ENCODE data around the gene TRAM2.

GRCh38 chr6:52580905-52581304, 4.0 kb upstream of the TRAM2 start:
- TF ChIP-seq GATA2 (IDR thresholded peaks at IDR 0.05; ENCODE audit: low read depth, low read length) (no peak), GATA3 (IDR thresholded peaks at IDR 0.05; ENCODE audit: low read depth, low read length) (no peak)

Data from SH-SY5Y (cell line).